Stimulated activated CD4-positive, alpha-beta T cell treated with anti-CD3 and anti-CD28 coated beads, Interleukin-1b, Interleukin-23, amount 100 ng/mL, for 4 hours (primary cell): Measurements from ENCODE around the gene MBD4.

Experiments used
- DNase-seq, 2 donors: peaks; one replicate each; pipeline ENCODE4 v3.0.0-alpha.2; 2020; ENCODE audit warnings: low read depth in 2 of 2

Gene MBD4

DNA sequence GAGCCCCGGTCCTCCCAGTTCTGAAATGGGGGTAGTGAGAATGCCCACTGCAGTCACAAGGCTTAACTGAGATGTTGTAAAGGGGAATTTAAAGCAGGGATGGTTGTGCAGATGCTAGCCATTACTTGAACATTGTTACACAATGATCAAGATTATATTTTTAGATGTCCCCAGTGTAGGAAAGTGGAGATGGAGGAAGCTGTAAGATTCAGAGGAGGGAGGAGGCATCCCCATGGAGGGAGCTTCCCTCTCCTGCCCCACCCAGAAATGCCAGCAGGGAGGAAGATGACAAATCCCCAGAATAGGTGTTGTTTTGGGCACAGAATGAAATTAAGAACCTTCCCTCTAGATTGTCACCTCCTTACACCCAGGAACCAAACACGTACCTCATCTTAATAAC, 57.4 kb downstream of the MBD4 start:
- no peak for DNase-seq
